ENCODE results near the gene ERCC8. TPM values are rescaled to one million over a fixed set of nuclear protein-coding genes. Genes with fewer than 3 reads are reported as not detected.

Gene ERCC8
- total RNA-seq, 6 experiments from 2014 or later: 8.5 to 10.7 (median 10.5) TPM

DNA sequence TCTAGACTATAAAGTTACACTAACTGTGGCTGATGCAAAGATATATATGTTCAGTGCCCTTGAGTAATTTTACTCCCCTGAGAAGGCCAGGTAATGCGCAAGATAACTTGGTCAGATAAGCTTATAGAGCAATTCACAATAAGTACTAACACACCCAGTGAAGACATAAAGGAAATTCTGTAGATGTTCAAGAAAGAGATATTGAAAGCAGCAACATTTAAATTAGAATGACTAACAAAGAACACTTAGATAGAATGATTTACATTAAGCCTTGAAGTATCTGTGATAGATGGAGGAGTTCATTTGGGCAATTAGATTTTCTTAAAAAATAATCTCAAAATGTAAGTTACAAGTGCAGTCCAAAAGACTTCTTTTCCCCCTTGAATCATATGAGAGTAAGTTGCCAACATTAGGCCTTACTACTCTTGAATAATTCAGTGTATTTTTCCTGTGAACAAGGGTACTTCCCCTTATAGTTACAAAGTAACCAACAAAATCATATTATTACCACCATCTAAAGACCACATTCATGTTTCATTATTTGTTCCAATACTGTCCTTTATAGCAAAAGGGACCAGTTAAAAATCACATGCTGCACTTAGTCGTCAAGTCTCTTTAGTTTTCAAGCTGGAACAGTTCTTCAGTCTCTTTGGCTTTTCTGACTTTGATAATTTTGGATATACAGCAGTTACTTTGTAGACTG lies 56.4 kb downstream of the ERCC8 start:
- Mint-ChIP-seq H3K4me1 (ENCODE audit: low read depth) (no peaks in the 10 kb centered on the region), H3K9me3 (no peaks in the 10 kb centered on the region), H3K36me3 (ENCODE audit: low read depth) (peaks cover 14% of the 10 kb centered on the region), H3K27me3 (ENCODE audit: insufficient read depth) (no peaks in the 10 kb centered on the region; the same call in 1 of the 2 replicates), H3K27ac (no peak overlapping the region), H3K4me3 (no peak overlapping the region)
- TF ChIP-seq, protein P1, sequence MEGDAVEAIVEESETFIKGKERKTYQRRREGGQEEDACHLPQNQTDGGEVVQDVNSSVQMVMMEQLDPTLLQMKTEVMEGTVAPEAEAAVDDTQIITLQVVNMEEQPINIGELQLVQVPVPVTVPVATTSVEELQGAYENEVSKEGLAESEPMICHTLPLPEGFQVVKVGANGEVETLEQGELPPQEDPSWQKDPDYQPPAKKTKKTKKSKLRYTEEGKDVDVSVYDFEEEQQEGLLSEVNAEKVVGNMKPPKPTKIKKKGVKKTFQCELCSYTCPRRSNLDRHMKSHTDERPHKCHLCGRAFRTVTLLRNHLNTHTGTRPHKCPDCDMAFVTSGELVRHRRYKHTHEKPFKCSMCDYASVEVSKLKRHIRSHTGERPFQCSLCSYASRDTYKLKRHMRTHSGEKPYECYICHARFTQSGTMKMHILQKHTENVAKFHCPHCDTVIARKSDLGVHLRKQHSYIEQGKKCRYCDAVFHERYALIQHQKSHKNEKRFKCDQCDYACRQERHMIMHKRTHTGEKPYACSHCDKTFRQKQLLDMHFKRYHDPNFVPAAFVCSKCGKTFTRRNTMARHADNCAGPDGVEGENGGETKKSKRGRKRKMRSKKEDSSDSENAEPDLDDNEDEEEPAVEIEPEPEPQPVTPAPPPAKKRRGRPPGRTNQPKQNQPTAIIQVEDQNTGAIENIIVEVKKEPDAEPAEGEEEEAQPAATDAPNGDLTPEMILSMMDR (IDR thresholded peaks at IDR 0.05): no peak
- no peak for DNase-seq

DNA sequence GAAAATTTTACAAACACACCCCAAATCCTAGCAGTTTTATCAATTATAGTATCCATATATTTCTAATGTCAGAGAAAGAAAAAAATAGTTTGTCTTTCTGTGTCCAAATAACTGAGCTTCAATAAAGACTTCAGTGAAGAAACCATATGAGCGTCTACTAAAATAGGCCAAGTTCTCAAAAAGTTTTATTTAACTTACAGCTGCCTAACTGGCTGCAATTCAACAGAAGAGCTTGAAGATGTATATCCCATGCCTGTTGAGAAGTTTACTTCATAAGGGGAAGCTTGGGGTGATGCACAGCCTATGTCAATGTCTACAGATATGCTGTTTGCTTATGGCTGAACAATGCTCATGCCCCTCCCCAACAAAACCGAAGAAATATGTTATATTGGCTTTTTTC lies 57.1 kb downstream of the ERCC8 start:
- H3K4me1 Mint-ChIP-seq (ENCODE audit: low read depth): no peaks in the 10 kb centered on the region
- H3K9me3 Mint-ChIP-seq: no peaks in the 10 kb centered on the region
- no peak overlapping the region for H3K4me3 Mint-ChIP-seq
- H3K27ac Mint-ChIP-seq: no peak overlapping the region
- H3K36me3 Mint-ChIP-seq (ENCODE audit: low read depth): peaks cover 7% of the 10 kb centered on the region
- TF ChIP-seq, protein P1 (IDR thresholded peaks at IDR 0.05): no peak
- DNase-seq: no peak
- H3K27me3 Mint-ChIP-seq (ENCODE audit: insufficient read depth): no peaks in the 10 kb centered on the region; the same call in 1 of the 2 replicates

DNA sequence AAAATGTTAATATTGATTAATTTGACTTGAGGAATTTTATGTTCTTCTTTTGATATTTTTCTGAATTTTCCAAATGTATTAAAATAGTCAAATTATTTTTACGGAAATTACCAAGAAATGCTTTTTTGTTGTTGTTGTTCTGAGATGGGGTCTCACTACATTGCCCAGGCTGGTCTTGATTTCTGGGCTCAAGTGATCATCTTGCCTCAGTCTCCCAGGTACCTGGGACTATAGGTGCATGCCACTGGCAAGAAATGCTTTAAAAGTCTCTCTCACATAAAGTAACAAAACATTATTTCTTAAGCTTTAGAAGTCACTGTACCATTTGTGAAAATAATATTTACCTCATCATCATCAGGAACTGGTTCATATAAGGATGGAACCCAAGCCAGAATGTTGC lies 57.8 kb downstream of the ERCC8 start:
- H3K36me3 Mint-ChIP-seq (ENCODE audit: low read depth): peaks cover 7% of the 10 kb centered on the region; the same call in 1 of the 2 replicates
- H3K4me1 Mint-ChIP-seq (ENCODE audit: low read depth): no peaks in the 10 kb centered on the region
- H3K4me3 Mint-ChIP-seq: no peak overlapping the region
- no peak overlapping the region for H3K27ac Mint-ChIP-seq
- H3K9me3 Mint-ChIP-seq: no peaks in the 10 kb centered on the region
- TF ChIP-seq, protein P1 (IDR thresholded peaks at IDR 0.05): no peak
- no peak for DNase-seq
- H3K27me3 Mint-ChIP-seq (ENCODE audit: insufficient read depth): no peaks in the 10 kb centered on the region; the same call in 1 of the 2 replicates

DNA sequence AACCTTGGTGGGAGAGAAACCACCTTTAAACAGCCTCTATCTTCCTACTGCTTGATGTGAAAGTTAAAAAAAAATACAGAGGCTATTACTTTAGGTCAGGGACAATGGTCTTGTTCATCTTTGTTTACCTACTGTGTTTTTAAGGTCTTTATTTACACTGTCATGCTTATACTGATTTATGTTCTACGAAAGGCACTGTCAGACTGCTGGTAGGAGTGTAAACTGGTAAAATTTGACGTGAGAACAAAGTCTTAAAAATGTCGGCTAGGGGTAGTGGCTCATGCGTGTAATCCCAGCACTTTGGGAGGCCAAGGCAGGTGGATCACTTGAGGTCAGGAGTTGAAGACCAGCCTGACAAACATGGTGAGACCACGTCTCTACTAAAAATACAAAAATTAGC lies 58.7 kb downstream of the ERCC8 start:
- DNase-seq: no peak
- H3K27ac Mint-ChIP-seq: no peak overlapping the region
- H3K27me3 Mint-ChIP-seq (ENCODE audit: insufficient read depth): no peaks in the 10 kb centered on the region
- TF ChIP-seq, protein P1 (IDR thresholded peaks at IDR 0.05): no peak
- no peak overlapping the region for H3K4me3 Mint-ChIP-seq
- H3K4me1 Mint-ChIP-seq (ENCODE audit: low read depth): no peaks in the 10 kb centered on the region
- H3K9me3 Mint-ChIP-seq: 0 out of 2 replicates have a peak, but pooled peaks cover 5% of the 10 kb centered on the region
- peaks cover 13% of the 10 kb centered on the region for H3K36me3 Mint-ChIP-seq (ENCODE audit: low read depth)

DNA sequence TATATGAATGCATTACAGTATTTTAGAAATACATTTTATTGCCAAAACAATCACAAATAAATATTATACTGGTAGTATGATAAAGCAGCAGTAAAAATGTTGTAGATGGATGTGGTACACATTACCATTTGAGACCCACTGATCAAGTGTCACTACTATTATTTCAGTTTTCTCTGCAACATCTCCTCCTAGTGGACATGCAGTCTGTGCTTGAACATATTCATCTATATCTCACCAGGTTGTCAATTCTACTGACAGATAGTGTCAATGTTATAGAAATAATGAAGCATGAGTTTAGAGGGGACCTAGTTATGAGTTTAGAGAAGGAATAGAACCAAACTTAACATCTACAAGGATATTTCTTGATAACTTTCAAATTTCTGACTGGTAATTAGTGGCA lies 61.6 kb downstream of the ERCC8 start:
- no peak for DNase-seq
- Mint-ChIP-seq H3K4me3 (no peak overlapping the region), H3K27me3 (ENCODE audit: insufficient read depth) (no peaks in the 10 kb centered on the region; the same call in 1 of the 2 replicates), H3K9me3 (peaks cover 23% of the 10 kb centered on the region), H3K27ac (no peak overlapping the region), H3K36me3 (ENCODE audit: low read depth) (peaks cover 6% of the 10 kb centered on the region), H3K4me1 (ENCODE audit: low read depth) (no peaks in the 10 kb centered on the region)
- TF ChIP-seq, protein P1 (IDR thresholded peaks at IDR 0.05): peak; percentile 77

Data from HFFc6 (cell line).